GM21528 (cell line): ENCODE results near the gene CFAP91.

ENCODE experiments used
- ATAC-seq: cut with Tn5 transposase; IDR thresholded peaks from one replicate; pipeline ENCODE4 v1.9.1; 2021; ENCODE audit warnings: mild to moderate bottlenecking, moderate library complexity; ENCODE audit not compliant: unreplicated experiment, low FRiP score

CFAP91 gene

DNA sequence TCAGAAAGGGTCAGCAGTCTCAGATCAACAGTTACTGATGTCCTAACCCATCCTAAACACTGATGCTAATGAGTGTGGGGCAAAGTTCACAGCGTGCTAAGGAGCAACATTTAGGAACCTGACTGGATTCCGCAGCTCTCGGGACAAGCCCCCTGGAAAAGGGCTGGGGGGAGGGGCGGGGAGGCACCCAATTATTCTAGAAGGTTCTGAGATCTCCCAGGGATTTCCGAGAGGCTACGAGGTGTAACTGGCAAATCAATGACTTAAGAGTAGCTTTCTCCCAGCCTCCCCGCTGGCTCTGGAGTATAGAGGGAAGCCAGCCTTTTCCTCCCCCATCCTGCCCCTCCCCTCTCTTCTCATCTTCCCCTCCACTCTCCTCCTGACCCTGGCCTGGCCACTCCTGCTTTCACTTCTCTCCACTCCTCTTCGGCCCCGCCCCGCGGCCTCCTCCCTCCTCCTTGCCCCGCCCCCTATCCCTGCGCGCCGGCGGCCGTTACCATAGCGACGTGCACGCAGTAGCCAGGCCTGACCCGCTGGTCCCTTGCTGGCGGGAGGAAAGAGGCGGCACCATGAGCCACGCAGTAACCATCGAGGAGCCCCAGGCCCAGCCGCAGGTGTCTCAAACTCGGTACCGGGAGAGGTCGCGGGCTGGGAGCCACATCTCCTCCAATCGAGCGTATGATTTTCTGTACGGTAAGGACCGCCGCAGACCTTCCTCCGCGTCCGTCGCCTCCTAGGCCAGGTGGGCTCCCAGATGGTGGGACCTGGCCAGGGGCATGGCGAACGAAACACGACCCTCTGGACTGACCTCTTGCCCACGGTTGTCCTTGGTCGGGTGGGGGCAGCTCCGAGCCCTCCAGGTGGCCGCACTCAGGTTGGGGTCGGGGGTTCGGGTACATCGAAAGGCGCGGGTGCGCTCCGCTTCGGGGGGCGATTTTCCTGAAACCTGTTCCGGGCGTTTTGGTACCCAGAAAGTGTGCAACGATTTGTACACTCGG is at the start of gene CFAP91:
CFAP91 (plus strand) TSS at position 493 of the 998 bp plus-strand sequence; CDS start at position 570, 77 bp downstream.
- peak; percentile 93 for ATAC-seq

DNA sequence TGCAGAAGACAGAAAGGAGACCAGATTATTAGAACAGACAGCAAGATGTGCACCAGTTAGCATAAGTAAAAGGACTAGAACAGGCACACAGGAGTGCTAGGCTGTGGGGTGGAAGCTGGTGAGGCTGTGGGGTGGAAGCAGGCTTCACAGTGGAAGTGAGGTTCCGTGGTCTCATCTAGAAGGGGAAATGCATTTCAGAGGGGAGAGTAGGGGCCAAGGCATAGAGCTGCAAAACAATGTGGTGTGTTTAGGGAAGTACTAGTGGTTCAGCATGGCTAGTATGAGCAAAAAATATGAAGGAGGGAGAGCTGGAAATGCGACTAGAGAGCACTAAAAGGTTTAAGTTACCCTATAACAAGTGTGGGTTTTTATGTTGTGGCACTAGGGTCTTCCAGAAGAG is 48.9 kb upstream of the CFAP91 start:
- no peak for ATAC-seq

DNA sequence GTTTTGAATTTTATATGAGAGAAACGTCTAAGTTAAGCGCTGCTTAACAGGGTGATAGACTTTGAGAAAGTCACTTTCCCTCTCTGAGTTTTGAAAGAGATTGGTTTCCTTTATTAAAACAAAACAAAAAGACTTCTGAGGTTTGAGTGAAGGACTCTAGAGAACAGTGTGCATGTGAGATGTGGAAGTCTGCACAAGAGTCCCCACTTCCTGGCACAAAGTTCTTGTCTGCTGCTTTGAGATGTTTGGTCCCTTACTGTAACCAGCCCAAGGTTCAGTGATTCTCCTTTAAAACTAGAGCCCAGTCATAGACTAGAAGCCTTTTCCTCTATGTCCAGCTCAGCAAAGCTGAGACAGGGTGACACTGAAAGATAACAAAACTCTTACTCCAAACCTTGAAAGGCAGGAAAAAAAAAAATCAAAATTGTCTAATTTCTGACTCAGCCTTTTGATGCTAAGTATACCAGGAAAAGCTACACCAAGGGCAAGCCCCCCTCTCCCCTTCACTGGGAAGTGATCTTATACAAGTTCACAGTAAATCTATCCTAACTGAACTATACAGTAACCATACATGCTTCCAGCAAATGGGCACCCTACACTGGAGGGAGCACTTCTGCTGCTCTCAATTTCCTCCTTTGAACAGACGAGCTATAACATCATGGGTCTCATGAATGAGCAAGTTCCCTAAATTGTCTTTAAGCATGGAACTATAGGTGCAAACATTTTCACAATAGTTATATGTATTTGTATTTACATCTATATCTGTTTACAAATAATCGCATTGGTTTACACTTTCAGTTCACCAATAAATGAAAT is 44.7 kb upstream of the CFAP91 start:
- peak; percentile 56 for ATAC-seq

DNA sequence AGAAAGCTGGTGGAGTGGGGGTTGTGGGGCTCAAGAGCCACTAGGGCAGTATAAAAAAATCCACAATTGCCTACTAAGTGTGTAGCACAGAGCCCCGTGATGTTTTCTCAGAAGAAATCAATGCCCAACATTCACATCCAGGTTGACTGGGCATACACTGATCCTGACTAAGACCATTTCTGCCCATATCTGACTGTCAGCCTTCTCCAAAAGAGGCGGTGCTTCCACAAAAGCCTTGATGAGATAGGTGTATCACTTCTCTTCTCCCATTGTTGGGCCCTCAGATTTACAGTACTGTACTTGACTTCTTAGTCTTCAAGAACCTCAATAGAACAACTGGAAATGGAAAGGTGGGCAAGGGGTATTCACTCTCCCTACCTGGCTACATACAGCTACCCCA is 43.8 kb upstream of the CFAP91 start:
- no peak for ATAC-seq

DNA sequence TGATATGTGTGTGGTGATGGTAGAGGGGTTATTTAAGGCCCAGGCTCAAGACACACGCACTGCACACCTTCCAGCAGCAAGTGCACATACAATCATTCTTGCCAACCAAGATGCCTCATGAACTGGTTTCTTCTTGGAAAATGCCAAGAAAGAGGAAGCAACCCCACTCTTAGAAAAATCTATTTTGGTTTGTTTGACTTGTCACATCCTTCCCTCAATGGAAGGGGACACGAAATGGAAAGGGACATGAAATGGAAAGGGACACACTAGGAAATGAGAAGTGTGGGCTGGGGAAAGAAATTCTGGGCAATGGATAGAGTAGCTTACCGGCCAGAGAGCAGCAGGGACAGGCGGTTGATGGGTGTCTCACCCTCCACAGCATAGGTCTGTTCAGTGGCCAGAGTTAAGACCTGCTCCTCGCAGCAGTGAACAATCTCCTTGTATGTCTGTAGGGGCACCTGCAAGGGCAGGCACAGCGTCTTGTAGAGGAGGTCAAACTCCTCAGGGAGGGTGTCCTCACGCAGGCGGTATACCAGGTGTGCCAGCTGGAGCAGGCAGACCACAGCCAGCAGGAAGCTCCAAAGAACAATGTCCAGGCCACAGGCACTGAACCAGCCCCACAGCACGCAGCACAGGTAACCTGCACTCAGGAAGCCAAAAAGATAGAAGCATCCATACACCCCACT is 43.1 kb upstream of the CFAP91 start:
- ATAC-seq = no peak

DNA sequence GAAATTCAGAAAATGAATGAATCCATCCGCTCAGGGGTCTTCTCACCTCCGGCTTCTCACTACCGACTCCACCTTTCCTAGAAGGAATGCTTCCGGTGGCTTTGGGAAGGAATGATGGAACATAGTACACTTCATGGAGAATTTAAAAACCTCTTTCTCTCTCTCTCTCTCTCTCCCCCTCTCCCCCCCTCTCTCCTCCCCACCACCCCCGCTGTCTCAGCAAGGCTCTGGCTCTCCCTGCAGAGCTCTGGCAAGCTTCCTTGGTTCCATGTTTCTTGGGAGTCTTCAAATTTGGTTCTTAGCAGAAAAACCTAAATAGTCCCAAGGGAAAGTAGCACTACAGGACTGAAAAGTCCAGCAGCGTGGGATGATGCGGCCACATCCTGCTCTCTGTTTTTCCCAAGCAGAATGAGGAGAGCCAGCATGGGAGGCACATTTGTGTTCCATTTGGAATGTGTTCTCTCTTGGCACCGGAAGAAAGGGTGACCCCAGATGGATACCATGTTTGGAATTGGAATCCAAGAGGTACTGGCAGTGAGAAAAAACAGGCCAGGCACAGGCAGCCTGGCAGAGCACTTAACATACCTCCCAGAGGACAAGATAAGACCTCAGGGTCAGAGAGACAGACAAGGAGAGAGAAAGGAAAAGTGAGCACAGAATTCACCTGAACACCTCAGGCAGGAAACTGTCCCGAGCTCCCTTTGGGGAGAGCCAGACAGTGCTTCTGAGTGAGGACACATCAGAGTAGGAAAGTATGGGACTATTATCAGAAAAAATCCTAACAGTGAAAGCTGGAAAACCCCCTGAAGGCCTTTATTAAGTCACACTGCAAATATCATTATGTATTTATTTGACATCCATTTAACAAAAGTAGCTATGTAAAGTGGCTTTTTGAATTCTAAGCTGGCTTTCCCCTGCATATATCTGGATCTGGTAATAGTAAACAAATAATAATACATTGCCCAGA is 42.1 kb upstream of the CFAP91 start, which contains the start of gene POPDC2:
POPDC2 (minus strand) TSS at position 116 of the 967 bp plus-strand sequence. CDS start 166 bp downstream, outside the sequence.
- no peak for ATAC-seq

DNA sequence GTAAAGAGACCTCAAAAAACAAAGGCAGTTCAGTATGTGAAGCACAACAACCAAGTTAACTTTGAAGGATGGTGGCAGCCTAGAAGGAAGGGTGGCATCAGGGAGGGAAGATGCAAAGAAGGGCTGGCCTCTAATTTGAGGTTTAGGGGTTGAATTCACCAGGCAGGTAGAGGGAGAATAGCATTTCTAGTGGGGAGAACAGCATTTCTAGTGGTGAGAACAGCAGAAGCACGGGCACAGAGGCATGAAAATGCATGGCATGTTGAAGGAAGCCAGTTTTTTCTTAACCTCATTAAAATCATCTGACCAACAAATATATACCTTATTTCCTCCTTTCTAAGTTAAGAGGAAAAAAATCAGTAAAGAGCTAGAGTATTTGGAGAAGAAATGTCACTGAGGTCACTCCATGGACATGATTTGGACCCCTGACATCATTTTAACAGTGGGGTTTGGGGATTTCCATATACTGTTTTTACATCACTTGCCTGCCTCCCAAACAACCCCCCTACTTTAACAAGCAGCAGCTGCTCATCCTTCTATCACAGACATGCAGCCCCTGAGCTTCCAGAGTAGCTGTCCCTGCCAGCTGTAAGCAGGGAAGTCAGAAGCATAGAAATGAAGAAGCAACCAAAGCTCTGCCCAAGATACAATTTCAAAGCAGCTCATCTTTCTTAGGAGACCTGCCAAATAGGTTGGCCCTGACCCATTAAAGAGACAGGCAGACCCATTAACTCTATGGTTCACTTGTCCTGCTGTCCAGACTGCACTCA is 40.0 kb upstream of the CFAP91 start:
- ATAC-seq = no peak

DNA sequence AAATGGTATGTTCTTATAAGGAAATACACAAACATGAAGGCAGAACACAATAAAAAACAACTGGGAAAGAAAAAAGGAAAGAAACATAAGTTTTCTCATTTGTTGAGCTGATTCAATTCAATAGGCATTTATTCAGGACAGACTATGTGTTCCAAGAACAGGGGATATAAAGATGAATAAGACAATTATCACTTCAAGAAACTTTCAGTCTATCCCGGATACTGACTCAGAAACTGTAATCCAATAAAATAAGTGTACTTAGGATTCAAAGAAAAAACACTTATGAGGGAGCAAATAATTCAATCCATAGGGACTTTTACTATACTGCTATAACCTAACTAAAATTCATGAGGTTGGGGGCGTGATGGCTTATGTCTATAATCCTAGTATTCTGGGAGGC is 38.9 kb upstream of the CFAP91 start:
- no peak for ATAC-seq

DNA sequence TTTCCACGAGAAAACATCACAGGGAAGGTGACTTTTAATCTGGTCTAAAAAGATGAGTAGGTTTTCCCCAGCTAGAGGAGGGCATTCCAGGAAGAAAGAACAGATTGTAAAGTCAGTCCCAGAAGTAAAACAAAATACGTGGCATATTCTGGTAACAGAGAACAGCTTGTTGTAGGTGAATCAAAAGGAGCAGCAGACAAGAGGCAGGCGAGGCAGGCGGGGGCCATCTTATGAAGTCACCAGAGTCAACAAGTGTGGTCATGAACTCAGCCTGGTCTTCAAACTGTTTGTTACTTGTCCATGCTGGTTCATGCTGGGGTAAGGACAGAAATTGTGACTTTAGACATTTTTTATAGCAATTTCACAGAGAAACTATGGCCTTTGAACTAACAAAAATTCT is 38.5 kb upstream of the CFAP91 start:
- no peak for ATAC-seq

DNA sequence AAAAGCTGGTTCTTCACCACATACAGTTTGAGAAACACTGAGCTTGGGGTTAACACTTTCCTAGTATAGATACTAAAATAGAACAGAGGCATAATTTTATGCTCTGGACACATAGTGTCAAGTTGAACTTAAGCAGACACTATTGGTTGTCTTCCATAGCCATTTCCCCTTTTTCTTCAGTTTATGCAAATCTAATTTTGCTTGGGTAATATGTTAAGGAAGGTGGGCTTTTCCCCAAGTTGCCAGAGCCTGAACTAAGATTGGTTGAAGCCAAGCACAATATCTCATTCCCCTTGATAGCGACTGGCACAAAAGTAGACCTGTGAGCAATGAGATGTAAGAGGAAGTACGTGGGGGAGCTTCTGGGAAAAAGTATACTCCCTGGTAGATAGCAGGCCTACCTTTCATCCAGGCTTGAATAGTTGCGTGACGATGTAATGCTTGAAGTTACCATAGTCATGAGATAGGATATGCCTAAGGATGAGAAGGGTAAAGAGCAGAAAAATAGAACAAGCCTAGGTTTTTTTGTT is 37.9 kb upstream of the CFAP91 start:
- no peak for ATAC-seq

DNA sequence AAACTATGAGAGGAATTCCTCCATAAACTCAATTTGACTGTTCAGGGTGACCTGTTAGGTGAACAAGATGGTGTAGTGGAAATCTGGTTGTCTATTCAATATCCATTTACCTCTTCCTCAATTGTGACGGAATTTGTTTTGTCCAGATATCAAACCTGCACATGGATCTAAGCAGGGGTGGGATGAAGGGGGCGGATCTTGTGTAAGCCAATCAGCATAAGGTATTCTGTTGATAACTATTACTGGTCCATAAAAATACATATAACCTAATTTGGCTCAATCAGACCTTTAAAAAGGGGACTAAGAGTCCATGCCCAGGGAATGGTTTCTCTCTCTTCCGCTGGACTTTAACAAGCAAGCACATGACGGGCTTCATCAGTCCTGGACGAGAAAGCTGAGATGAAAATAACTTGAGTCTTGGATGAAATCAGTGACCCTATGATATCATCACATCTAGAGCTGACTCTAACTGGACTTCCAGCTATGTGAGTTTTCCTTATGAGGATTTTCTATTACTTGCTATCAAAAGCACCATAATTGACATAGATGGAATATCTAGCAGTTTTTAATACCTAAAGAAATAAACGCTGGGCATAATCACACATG is 36.8 kb upstream of the CFAP91 start:
- no peak for ATAC-seq

DNA sequence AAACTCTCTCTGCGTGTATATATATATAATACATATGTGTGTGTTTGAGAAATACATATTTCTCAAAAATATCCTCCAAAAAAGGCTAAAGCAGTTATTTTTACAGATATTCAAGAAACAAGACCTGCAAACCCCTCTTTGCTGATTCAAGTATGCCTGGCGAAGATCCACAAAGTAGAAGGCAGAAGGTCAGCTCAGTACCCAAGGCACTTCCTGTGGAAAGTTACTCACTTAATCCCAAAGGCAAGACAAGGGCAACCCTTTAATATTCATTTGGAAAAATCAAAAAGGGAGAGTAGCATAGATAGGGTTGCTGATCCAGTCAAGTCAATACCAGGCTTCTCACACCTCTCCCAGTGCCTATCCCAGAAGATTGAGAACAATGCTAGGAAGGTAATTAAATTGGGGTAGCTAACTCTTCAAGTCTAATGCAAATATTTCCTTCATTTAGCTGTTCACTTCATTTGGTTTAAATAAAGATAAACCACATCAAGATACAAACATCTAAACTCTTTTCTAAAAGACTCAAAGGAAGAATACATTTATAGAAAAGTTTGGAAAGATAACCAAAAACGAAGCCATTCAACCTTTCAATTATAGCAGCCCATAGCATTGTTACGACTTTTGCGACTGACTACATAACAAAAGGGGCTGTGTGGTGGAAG is 32.8 kb upstream of the CFAP91 start:
- no peak for ATAC-seq

DNA sequence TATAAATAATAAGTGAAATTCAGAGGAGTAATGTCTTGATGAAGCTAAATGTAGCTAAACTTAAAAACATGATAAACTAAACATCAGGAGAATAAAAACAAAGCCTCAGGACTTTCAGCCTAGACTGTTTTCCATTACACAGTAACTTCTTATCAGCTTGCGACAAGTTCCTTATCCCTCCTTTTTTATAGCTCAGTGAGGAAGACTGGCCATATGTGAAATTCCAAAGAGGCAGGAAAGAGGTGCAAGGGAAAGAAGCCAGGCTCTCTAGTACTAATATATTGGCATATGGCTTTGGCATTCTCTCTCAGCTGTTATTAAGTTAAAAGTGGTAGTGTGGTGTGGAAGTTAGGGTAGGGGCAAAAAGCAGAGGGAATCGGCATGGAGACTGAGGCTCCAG is 30.0 kb upstream of the CFAP91 start:
- no peak for ATAC-seq

DNA sequence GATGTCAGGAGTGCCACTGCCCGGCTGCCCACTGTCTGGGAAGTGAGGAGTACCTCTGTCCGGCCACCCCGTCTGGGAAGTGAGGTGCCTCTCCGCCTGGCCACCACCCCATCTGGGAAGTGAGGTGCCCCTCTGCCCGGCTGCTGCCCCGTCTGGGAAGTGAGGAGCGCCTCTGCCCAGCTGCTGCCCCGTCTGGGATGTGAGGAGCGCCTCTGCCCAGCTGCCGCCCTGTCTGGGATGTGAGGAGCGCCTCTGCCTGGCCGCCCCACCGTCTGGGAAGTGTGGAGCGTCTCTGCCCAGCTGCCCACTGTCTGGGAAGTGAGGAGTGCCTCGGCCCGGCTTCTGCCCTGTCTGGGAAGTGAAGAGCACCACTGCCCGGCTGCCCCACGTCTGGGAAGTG is 28.9 kb upstream of the CFAP91 start:
- ATAC-seq = no peak

DNA sequence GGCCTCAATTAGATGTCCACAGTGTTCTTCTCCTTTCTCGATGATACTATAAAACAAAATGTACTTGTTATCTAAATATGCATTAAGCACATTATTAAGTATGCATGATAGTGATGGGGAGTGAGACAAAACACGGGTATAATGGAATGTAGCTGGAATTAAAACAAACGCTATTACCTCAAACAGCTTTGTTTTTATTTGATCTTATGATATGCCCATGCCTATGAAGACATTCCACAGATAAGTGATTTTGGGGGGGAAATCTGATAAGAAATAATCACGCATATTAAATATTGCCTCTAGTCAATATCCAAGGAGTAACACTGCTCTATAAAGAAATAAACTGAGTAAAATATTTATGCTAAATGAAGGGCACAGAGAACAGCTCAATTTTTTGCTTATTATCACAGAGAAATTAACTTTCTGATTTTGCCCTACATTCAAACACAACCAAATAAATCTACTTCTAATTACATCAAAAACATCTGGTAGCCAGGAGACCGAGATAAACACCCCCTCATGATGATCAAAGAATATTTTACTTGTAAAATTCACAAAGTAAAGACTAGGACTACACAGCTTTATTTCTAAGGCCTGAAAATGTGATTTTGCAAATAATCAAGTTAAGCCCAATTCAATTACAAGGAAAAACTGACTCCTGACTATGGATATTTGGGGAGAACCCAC is 27.5 kb upstream of the CFAP91 start:
- no peak for ATAC-seq

DNA sequence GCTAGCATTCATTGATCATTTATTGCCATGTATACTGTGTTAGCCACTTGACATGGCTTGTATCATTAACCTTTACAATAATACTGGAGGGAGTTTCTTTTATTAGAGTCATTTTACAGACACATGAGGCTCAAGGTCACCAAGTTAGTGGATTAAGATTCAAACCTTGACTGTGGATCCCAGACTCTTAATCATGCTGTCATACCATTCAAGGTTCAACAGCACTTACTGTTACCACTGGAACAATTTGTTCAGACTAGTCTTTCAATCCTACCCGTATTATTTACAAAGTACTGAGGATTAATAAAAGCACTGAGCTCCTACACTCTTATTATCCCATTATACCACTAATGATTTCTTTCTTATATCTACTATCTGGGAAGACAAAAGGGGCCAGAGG is 26.8 kb upstream of the CFAP91 start:
- ATAC-seq = no peak
